Choroid plexus epithelial cell (primary cell): Measurements from ENCODE around the gene ZNF783.

Experiments used
- DNase-seq: peaks from one replicate; pipeline ENCODE4 v3.0.0-alpha.2; 2010; ENCODE audit warnings: low read depth
- H3K4me3 ChIP-seq: 2 replicates; pipeline ENCODE4 v1.5.1; 2011; ENCODE audit warnings: low read depth, mild to moderate bottlenecking, control low read depth, low read length, moderate library complexity
- TF ChIP-seq, protein P1 (sequence below): conservative IDR thresholded peaks from 2 replicates; pipeline ENCODE4 v1.5.1; 2011; ENCODE audit warnings: low read depth, mild to moderate bottlenecking, control low read depth, inconsistent platforms, low read length, moderate library complexity

The ZNF783 gene

DNA sequence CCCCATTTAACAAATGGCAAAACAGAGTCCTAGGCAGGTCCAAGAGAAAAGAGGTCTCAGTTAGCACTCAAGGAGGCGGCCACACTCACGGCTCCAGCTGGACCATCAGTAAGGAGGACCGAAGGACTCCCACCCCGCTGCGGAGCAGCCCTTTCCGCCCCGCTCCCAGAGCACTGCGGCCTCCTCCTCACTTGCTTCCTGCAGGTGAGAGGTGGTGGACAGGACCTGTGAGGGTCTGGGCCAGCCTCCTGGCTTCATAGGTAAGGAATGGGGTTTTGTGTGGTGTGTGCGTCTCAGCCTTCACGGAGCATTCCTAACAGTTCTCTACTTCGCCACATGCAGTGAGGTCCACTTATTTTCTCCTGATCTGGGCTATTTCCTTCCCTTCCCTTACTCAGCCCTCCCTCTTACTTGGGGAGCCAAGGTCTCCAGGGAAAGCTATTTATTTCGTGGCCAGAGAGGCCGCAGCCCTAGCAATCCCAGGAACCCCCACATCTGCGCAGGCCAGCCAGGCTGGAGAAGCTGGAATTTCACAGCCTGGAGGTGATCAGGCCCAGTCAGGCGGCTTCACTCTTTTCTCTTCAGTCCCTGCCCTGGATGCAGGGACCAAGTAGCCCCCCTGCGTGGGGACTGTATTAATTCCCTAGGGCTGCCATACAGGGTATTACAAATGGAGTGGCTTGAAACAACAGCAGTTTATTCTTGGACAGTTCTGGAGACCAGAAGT is 45.9 kb downstream of the ZNF783 start:
- no peak overlapping the region for H3K4me3 ChIP-seq
- DNase-seq, result no peak
- TF ChIP-seq, protein P1, sequence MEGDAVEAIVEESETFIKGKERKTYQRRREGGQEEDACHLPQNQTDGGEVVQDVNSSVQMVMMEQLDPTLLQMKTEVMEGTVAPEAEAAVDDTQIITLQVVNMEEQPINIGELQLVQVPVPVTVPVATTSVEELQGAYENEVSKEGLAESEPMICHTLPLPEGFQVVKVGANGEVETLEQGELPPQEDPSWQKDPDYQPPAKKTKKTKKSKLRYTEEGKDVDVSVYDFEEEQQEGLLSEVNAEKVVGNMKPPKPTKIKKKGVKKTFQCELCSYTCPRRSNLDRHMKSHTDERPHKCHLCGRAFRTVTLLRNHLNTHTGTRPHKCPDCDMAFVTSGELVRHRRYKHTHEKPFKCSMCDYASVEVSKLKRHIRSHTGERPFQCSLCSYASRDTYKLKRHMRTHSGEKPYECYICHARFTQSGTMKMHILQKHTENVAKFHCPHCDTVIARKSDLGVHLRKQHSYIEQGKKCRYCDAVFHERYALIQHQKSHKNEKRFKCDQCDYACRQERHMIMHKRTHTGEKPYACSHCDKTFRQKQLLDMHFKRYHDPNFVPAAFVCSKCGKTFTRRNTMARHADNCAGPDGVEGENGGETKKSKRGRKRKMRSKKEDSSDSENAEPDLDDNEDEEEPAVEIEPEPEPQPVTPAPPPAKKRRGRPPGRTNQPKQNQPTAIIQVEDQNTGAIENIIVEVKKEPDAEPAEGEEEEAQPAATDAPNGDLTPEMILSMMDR, result no peak

GRCh38 chr7:149310113-149310836 is 48.3 kb downstream of the ZNF783 start:
- peak; percentile 91 for DNase-seq
- TF ChIP-seq, protein P1, result peak; percentile 73
- H3K4me3 ChIP-seq, result no peak overlapping the region

- TF ChIP-seq, protein P1, result no peak
- H3K4me3 ChIP-seq, result no peak overlapping the region
- DNase-seq, result no peak
Observed at GRCh38 chr7:149310990-149311573, 49.1 kb downstream of the ZNF783 start.

DNA sequence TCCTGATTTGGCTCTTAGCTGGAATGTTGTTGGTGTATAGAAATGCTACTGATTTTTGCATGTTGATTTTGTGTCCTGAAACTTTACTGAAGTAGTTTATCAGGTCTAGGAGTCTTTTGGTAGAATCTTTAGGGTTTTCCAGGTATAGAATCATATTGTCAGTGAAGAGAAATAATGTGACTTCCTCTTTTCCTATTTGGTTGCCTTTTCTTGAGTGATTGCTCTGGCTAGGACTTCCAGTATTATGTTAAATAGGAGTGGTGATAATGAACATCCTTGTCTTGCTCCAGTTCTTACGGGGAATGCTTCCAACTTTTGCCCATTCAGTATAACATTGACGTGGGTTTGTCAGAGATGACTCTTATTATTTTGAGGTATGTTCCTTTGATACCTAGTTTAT is 52.0 kb downstream of the ZNF783 start:
- no peak for DNase-seq
- TF ChIP-seq, protein P1, result no peak
- H3K4me3 ChIP-seq, result no peak overlapping the region

- H3K4me3 ChIP-seq, result no peak overlapping the region
- DNase-seq, result no peak
- TF ChIP-seq, protein P1, result no peak
Observed at GRCh38 chr7:149316606-149317005, 54.6 kb downstream of the ZNF783 start.

- DNase-seq, result no peak
- TF ChIP-seq, protein P1, result no peak
Observed at GRCh38 chr7:149317496-149317895, 55.5 kb downstream of the ZNF783 start.

More at GRCh38 chr7:149317496-149317895, 55.5 kb downstream of the ZNF783 start:
- no peak overlapping the region for H3K4me3 ChIP-seq
